22Rv1 (cell line): ENCODE results near the gene PWWP2B.

ENCODE experiments used
- H3K27ac ChIP-seq: fragments of 450-650 bp; 2 replicates; pipeline ENCODE4 v1.5.1; 2017
- CTCF ChIP-seq: fragments of 450-650 bp; IDR thresholded peaks from 2 replicates; pipeline ENCODE4 v1.5.1; 2017; ENCODE audit warnings: mild to moderate bottlenecking
- ZFX ChIP-seq: fragments of 450-650 bp; IDR thresholded peaks from 2 replicates; pipeline ENCODE4 v1.6.1; 2017; ENCODE audit warnings: antibody characterized with exemption, borderline replicate concordance

Gene PWWP2B

GRCh38 chr10:132425029-132425756 lies 28.2 kb downstream of the PWWP2B start:
- TF ChIP-seq CTCF, result no peak
- no peak for TF ChIP-seq ZFX
- no peak overlapping the region for H3K27ac ChIP-seq

GRCh38 chr10:132425757-132426155 lies 28.8 kb downstream of the PWWP2B start:
- TF ChIP-seq CTCF (no peak), ZFX (no peak)
- H3K27ac ChIP-seq, result no peak overlapping the region

- H3K27ac ChIP-seq, result no peak overlapping the region
- no peak for TF ChIP-seq ZFX
- TF ChIP-seq CTCF, result no peak
Measured at GRCh38 chr10:132427006-132427771, 30.2 kb downstream of the PWWP2B start.

- TF ChIP-seq CTCF, result no peak
- TF ChIP-seq ZFX, result no peak
- no peak overlapping the region for H3K27ac ChIP-seq
Measured at GRCh38 chr10:132427939-132428367, 31.0 kb downstream of the PWWP2B start.

GRCh38 chr10:132428486-132428995 lies 31.5 kb downstream of the PWWP2B start:
- TF ChIP-seq CTCF, result no peak
- no peak overlapping the region for H3K27ac ChIP-seq

GRCh38 chr10:132429281-132430230 lies 32.6 kb downstream of the PWWP2B start:
- no peak for TF ChIP-seq ZFX
- H3K27ac ChIP-seq, result no peak overlapping the region

- TF ChIP-seq CTCF (no peak), ZFX (no peak)
- H3K27ac ChIP-seq, result no peak overlapping the region
Measured at GRCh38 chr10:132430231-132430743, 33.3 kb downstream of the PWWP2B start.
